Activated CD8-positive, alpha-beta memory T cell treated with anti-CD3 and anti-CD28 coated beads for 24 hours (primary cell): ENCODE data around the gene COMP.
"Not testable (repeated sequence)": the region's sequence is repeated elsewhere in the genome, so short reads cannot be mapped to it uniquely, and the experiment has no call there.

Experiments
- DNase-seq: peaks from one replicate; pipeline ENCODE4 v3.0.0-alpha.2; 2020

Gene COMP

GRCh38 chr19:18790566-18791314 lies at the start of gene COMP:
TSS of gene COMP (minus strand) at chr19:18791305. CDS start at chr19:18791269, 36 bp downstream.
- DNase-seq = no peak

- DNase-seq = no peak
Measured at GRCh38 chr19:18840288-18841267, 49.5 kb upstream of the COMP start.

GRCh38 chr19:18839465-18840287 lies 48.6 kb upstream of the COMP start:
- no peak for DNase-seq

GRCh38 chr19:18834644-18834984 lies 43.5 kb upstream of the COMP start:
- no peak for DNase-seq

- no peak for DNase-seq
Measured at GRCh38 chr19:18833849-18834643, 42.9 kb upstream of the COMP start.

GRCh38 chr19:18833141-18833476 lies 42.0 kb upstream of the COMP start:
- no peak for DNase-seq

GRCh38 chr19:18832306-18833140 lies 41.4 kb upstream of the COMP start:
- DNase-seq = peak; percentile 76

GRCh38 chr19:18831524-18832305 lies 40.6 kb upstream of the COMP start, which contains the start of gene UPF1:
TSS of gene UPF1 (plus strand) at chr19:18831959. CDS start at chr19:18832210, 251 bp downstream.
- DNase-seq = peak; percentile 95

GRCh38 chr19:18830488-18830887 lies 39.4 kb upstream of the COMP start:
- DNase-seq = no peak

GRCh38 chr19:18828786-18829185 lies 37.7 kb upstream of the COMP start:
- no peak for DNase-seq

- DNase-seq = no peak
Measured at GRCh38 chr19:18817574-18817973, 26.5 kb upstream of the COMP start.

- not testable (repeated sequence) for DNase-seq
Measured at GRCh38 chr19:18816645-18817044, 25.5 kb upstream of the COMP start.

GRCh38 chr19:18815673-18816072 lies 24.6 kb upstream of the COMP start:
- DNase-seq = no peak

GRCh38 chr19:18814063-18814462 lies 23.0 kb upstream of the COMP start:
- no peak for DNase-seq

- DNase-seq = not testable (repeated sequence)
Measured at GRCh38 chr19:18811638-18812037, 20.5 kb upstream of the COMP start.

GRCh38 chr19:18809149-18809868 lies 18.2 kb upstream of the COMP start:
- no peak for DNase-seq

GRCh38 chr19:18807861-18808331 lies 16.8 kb upstream of the COMP start:
- DNase-seq = no peak

GRCh38 chr19:18804643-18805042 lies 13.5 kb upstream of the COMP start:
- DNase-seq = no peak

- no peak for DNase-seq
Measured at GRCh38 chr19:18804139-18804601, 13.1 kb upstream of the COMP start.
